WI38 (cell line): ENCODE data around the gene SPPL2A.

Experiments used
- H3K4me3 ChIP-seq: 2 replicates; pipeline ENCODE4 v1.5.1; 2011; ENCODE audit warnings: low read depth, mild to moderate bottlenecking, control low read depth, low read length
- TF ChIP-seq, protein P1 (sequence below): IDR thresholded peaks from 2 replicates; pipeline ENCODE4 v1.5.1; 2012; ENCODE audit warnings: low read depth, mild to moderate bottlenecking, control low read depth, low read length

SPPL2A gene

DNA sequence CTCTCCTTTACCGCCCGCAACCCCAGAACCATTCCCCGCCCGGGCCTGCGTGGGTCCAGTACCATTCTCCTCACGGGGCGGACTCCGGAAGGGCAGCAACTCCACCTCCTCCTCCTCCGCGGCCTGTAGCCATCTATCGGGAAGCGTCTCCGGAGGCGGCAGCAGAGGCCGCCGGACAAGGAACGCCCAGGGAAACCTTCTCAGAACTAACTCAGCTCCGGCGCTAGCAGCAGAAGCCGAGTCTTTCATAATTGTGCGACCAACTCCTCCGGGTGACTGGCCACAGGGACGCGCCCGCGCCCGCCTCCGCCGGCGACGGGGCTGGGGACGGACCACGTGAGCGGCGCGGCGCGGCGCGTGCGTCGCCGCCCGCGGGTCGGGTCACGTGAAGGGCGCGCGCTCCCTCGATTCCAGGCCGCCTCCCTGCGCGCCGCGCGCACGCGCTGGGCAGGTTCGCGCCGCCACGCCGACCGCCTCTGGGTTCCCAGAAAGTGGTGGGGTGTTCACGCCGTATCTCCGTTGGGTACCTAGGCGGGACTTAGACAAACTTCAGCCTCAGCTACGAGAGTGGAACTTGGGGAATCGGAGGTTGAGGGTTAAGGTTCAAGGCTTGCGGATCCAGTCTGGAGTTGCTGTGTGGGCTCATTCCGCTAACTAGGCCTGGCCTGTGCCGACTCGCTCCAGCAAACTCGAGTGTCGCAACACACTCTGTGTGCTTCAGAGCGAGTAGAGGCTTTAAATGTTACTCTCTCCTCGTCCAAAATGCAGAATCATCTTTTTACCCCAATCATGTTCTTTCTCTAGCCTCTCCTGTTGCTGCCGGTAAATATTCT lies 78.8 kb downstream of the SPPL2A start, which contains the start of gene TRPM7:
Gene TRPM7 (minus strand): TSS at position 329 of the 833 bp plus-strand sequence. CDS start 264 bp downstream, at position 65.
- peak within 1 kb of the TSS; percentile 80 for H3K4me3 ChIP-seq
- TF ChIP-seq, protein P1, sequence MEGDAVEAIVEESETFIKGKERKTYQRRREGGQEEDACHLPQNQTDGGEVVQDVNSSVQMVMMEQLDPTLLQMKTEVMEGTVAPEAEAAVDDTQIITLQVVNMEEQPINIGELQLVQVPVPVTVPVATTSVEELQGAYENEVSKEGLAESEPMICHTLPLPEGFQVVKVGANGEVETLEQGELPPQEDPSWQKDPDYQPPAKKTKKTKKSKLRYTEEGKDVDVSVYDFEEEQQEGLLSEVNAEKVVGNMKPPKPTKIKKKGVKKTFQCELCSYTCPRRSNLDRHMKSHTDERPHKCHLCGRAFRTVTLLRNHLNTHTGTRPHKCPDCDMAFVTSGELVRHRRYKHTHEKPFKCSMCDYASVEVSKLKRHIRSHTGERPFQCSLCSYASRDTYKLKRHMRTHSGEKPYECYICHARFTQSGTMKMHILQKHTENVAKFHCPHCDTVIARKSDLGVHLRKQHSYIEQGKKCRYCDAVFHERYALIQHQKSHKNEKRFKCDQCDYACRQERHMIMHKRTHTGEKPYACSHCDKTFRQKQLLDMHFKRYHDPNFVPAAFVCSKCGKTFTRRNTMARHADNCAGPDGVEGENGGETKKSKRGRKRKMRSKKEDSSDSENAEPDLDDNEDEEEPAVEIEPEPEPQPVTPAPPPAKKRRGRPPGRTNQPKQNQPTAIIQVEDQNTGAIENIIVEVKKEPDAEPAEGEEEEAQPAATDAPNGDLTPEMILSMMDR: no peak

DNA sequence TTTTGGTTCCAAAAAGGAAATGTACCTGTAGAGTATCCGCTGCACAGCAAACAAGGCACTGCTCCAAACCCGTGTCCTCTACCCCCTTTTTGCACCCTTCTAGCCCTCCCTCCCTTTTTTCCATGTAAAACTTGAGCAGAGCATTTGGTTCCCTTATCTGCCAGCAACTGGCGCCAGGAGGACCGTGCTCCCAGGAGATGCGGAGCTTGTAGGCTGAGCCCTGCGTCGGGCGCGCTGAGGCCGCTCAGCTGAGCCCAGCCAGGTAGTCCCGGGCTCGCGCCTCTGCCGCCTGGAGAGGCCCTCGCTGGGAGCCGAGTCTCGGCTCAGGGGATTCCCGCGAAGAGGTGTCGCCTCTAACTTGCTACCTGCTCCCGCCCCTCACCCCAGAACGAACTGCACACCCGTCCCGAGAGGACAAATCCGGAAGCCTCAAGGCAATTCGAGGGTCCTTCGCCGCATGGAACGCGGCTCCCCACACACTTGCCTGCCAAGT lies 79.5 kb downstream of the SPPL2A start:
- H3K4me3 ChIP-seq: peak overlapping the region; percentile 80
- TF ChIP-seq, protein P1: no peak

DNA sequence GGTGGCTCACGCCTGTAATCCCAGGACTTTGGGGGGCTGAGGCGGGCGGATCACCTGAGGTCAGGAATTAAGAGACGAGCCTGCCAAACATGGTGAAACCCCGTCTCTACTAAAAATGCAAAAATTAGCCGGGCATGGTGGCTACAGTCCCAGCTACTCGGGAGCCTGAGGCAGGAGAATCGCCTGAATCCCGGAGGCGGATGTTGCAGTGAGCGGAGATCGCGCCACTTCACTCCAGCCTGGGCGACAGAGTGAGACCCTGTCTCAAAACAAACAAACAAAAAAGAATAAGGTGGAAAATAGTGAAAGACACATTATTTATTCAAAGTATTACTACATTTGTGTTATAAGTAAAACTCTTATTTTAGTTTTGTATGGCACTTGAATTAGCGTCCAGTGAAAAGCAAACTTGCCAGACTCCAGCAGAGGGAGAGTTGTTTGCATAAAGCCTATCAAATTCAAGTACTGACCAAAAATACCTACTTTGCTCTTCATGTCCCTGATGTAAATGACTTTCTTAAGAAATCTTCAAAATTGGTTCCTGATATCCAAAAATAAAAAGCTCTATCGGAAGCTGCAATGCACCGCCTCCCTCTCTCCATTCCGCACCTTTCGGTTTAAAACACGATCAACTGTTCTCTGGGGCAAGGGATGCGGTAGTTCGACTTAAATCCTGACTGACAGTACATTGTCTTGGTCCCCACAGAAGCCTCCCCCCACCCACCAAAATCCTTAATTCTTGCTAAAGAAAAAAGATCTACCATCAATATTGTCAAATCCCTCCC lies 80.1 kb downstream of the SPPL2A start:
- TF ChIP-seq, protein P1: no peak

DNA sequence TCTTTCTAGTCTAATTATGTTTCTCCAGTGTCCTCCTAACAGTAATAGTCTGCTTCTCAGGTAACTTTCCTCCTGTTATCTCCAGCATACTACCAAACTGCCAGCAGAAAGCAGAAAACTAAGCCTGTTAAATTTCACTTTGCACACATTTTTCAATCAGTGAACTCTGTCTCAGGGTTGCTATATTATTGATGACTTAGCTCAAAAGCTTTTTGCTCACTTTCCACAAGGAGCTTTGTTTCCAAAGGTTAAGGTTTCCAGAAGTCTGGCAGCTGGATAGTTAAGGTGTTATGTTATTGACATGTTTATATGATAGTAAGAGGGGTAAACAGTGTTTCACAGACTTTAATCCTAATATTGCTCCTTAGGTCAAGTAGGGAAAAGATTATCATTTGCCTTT lies 84.0 kb downstream of the SPPL2A start:
- TF ChIP-seq, protein P1: no peak
- H3K4me3 ChIP-seq: no peak overlapping the region

More for the DNA sequence above, 80.1 kb downstream of the SPPL2A start:
- peak overlapping the region; percentile 80 for H3K4me3 ChIP-seq

DNA sequence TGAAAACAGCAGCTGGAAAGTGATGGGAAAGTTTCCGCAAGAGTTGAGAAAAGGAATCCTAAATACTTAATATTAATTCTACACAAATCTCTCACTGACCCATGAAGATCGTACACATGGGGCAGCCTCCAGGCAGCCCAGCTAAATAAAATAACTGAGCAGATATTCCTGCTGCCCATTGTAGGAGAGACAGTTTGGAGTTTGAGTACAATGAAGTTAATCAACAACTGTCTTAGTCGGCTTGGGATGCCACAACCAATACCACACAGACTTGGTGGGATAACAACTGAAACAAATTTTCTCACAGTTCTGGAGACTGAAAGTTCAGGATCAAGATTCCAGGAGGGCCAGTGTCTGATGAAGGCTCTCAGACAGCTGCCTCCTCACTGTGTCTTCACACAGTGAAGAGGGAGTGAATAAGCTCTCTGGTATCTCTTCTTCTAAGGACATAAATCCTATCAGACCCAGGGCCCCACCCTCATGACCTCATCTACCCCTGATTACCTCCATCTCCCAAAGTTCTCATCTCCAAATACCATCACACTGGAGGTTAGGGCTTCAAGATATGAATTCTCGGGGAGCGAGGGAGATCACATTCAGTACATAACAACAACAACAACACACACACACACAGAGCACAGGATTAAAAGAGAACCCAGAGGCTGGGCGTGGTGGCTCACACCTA lies 88.6 kb downstream of the SPPL2A start:
- TF ChIP-seq, protein P1: no peak

DNA sequence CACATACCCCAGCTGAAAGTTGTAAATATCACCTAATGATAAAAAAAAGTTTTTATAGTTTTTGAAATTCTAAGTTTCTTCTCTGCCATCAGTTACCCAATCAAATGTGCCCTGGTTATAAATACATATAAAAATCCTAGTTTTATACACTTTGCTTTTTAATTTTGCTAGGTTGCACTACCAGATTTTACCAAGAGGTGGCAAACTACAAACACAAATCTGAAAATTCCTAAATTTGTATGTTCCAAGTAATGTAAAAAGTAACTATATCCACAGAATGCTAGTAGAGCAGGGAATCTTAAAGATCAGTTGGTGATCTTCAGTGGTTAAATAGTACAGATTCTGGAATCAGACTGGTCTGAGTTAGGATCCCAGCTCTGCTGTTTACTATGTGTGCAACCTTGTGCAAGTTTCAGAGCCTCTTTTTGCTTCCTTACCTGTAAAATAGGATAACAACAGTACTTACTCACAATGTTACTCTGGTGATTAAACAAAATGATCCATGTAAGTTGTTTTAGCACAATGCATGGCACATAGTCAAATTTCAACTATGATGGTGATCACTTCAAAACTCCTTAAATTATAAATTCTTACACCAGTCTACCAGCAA lies 89.9 kb downstream of the SPPL2A start:
- TF ChIP-seq, protein P1: peak; percentile 48; the same call in 1 of the 2 replicates
- H3K4me3 ChIP-seq: no peak overlapping the region

More for the DNA sequence above, 88.6 kb downstream of the SPPL2A start:
- H3K4me3 ChIP-seq: no peak overlapping the region
